LNCAP (cell line): Measurements from ENCODE around the gene APLF.

Source experiments
- TF ChIP-seq, protein P1 (sequence below): fragments of 450-650 bp; IDR thresholded peaks from 2 replicates; pipeline ENCODE4 v1.5.1; 2017; ENCODE audit warnings: mild to moderate bottlenecking

APLF gene

GRCh38 chr2:68537011-68537410, 69.6 kb downstream of the APLF start:
- TF ChIP-seq, protein P1, sequence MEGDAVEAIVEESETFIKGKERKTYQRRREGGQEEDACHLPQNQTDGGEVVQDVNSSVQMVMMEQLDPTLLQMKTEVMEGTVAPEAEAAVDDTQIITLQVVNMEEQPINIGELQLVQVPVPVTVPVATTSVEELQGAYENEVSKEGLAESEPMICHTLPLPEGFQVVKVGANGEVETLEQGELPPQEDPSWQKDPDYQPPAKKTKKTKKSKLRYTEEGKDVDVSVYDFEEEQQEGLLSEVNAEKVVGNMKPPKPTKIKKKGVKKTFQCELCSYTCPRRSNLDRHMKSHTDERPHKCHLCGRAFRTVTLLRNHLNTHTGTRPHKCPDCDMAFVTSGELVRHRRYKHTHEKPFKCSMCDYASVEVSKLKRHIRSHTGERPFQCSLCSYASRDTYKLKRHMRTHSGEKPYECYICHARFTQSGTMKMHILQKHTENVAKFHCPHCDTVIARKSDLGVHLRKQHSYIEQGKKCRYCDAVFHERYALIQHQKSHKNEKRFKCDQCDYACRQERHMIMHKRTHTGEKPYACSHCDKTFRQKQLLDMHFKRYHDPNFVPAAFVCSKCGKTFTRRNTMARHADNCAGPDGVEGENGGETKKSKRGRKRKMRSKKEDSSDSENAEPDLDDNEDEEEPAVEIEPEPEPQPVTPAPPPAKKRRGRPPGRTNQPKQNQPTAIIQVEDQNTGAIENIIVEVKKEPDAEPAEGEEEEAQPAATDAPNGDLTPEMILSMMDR, result no peak

DNA sequence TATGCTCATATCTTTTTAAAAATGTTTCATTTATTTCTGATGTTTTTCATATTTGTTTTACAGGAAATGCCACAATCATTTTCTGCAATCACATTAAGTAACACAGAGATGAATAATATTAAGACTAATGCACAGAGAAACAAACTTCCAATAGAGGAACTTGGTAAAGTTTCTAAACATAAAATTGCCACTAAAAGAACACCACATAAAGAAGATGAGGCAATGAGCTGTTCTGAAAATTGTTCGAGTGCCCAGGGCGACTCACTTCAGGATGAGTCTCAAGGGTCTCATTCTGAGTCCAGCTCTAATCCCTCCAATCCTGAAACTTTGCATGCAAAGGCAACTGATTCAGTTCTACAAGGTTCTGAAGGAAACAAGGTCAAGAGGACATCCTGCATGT, 70.4 kb downstream of the APLF start:
- TF ChIP-seq, protein P1, result no peak

GRCh38 chr2:68544811-68545210, 77.4 kb downstream of the APLF start:
- TF ChIP-seq, protein P1, result no peak

DNA sequence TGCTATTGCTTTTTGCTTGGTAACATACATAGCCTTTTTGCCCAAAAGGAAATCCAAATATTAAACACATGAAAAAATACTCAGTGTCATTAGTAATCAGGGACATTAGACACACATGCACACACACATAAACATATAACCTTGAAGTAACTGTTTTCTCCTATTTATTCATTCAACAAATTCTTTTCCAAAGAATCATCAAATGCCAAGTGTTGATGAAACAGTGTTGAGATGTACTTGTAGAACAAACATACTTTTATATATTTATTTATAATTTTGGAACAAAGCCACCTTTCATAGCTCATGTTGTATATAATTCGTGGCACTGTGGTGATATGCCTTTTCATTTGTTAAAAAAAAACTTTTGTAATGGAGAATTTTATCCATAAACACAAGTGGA, 81.0 kb downstream of the APLF start:
- TF ChIP-seq, protein P1, result no peak

- TF ChIP-seq, protein P1, result no peak
These were observed 85.7 kb downstream of the APLF start for GRCh38 chr2:68553098-68553497.

- TF ChIP-seq, protein P1, result no peak
These were observed 89.0 kb downstream of the APLF start for GRCh38 chr2:68556381-68556780.

GRCh38 chr2:68558576-68558975, 91.2 kb downstream of the APLF start:
- TF ChIP-seq, protein P1, result no peak

- TF ChIP-seq, protein P1, result no peak
These were observed 92.3 kb downstream of the APLF start for GRCh38 chr2:68559692-68560091.
